K562 (cell line): Measurements from ENCODE around the gene NSMF.

Experiments used
- CEBPG ChIP-seq, 3 experiments: fragments of 200-800 bp in 1 of 3; sonication (Bioruptor generic) in 1 of 3; sonication (generic) in 1 of 3; formaldehyde crosslinking in 1 of 3; IDR thresholded peaks in 2 of 3; conservative IDR thresholded peaks in 1 of 3; 2 replicates each; pipeline versions ENCODE4 v1.6.1 to v1.8.0; 2016 to 2022; ENCODE audit warnings: missing compliant biosample characterization in 2 of 3, missing genetic modification characterization in 2 of 3, mild to moderate bottlenecking in 1 of 3, missing genetic modification reagents in 1 of 3
- CREBBP ChIP-seq: IDR thresholded peaks from one replicate; pipeline ENCODE4 v1.6.1; 2012; ENCODE audit warnings: low read depth, mild to moderate bottlenecking, control low read depth, inconsistent platforms, low read length
- ETV5 ChIP-seq: sonication (generic); formaldehyde crosslinking; IDR thresholded peaks from 2 replicates; pipeline ENCODE4 v1.4.0; 2020; ENCODE audit warnings: low read depth, mild to moderate bottlenecking, missing genetic modification reagents
- EZH2 ChIP-seq: IDR thresholded peaks from 2 replicates; pipeline ENCODE4 v1.6.1; 2012; ENCODE audit warnings: low read depth, mild to moderate bottlenecking, inconsistent platforms, low read length, borderline replicate concordance
- KDM5B ChIP-seq: fragments of 200-600 bp; sonication (generic); IDR thresholded peaks from 2 replicates; pipeline ENCODE4 v1.6.1; 2012; ENCODE audit warnings: low read depth, mild to moderate bottlenecking, moderate library complexity, low read length, control low read depth, inconsistent platforms; ENCODE audit not compliant: insufficient replicate concordance
- NCOA2 ChIP-seq, 2 experiments: fragments of 450-650 bp; IDR thresholded peaks; 2 replicates each; pipeline ENCODE4 v1.6.1; 2018; ENCODE audit warnings: mild to moderate bottlenecking in 2 of 2, moderate library complexity in 1 of 2; ENCODE audit not compliant: partially characterized antibody in 2 of 2
- PTBP1 ChIP-seq: fragments of 200-400 bp; formaldehyde crosslinking; IDR thresholded peaks from 2 replicates; pipeline ENCODE4 v1.6.1; 2017; ENCODE audit warnings: low read depth, low read length
- RFX5 ChIP-seq: IDR thresholded peaks from 2 replicates; pipeline ENCODE4 v1.6.1; 2011; ENCODE audit warnings: low read depth, mild to moderate bottlenecking, improper control_type of control experiment, low read length
- STAT5B ChIP-seq: fragments of 250-450 bp; sonication (Bioruptor Pico); IDR thresholded peaks from 2 replicates; pipeline ENCODE4 v1.8.0; 2021; ENCODE audit warnings: mild to moderate bottlenecking, inconsistent platforms
- TF ChIP-seq, protein P1 (sequence below): fragments of 250-450 bp; sonication (Bioruptor Pico); IDR thresholded peaks from 2 replicates; pipeline ENCODE4 v1.8.0; 2021; ENCODE audit warnings: mild to moderate bottlenecking, moderate library complexity
- TF ChIP-seq, protein P2 (sequence below), 2 experiments: fragments of 450-650 bp; conservative IDR thresholded peaks; 2 replicates each; pipeline ENCODE4 v1.6.1; 2017; ENCODE audit warnings: mild to moderate bottlenecking in 2 of 2, moderate library complexity in 2 of 2
- TF ChIP-seq, protein P3 (sequence below): sonication (generic); formaldehyde crosslinking; IDR thresholded peaks from 2 replicates; pipeline ENCODE4 v1.9.0; 2022; ENCODE audit warnings: mild to moderate bottlenecking, missing genetic modification reagents
- TF ChIP-seq, protein P4 (sequence below), 3 experiments: IDR thresholded peaks in 2 of 3; conservative IDR thresholded peaks in 1 of 3; 2 replicates each; pipeline ENCODE4 v1.5.1; 2011 to 2012; ENCODE audit warnings: low read length in 3 of 3, mild to moderate bottlenecking in 3 of 3, control low read depth in 2 of 3, improper control_type of control experiment in 1 of 3, inconsistent platforms in 1 of 3, low read depth in 1 of 3, mixed read lengths in 1 of 3, moderate library complexity in 1 of 3; ENCODE audit not compliant: insufficient read depth in 2 of 3

DNA sequence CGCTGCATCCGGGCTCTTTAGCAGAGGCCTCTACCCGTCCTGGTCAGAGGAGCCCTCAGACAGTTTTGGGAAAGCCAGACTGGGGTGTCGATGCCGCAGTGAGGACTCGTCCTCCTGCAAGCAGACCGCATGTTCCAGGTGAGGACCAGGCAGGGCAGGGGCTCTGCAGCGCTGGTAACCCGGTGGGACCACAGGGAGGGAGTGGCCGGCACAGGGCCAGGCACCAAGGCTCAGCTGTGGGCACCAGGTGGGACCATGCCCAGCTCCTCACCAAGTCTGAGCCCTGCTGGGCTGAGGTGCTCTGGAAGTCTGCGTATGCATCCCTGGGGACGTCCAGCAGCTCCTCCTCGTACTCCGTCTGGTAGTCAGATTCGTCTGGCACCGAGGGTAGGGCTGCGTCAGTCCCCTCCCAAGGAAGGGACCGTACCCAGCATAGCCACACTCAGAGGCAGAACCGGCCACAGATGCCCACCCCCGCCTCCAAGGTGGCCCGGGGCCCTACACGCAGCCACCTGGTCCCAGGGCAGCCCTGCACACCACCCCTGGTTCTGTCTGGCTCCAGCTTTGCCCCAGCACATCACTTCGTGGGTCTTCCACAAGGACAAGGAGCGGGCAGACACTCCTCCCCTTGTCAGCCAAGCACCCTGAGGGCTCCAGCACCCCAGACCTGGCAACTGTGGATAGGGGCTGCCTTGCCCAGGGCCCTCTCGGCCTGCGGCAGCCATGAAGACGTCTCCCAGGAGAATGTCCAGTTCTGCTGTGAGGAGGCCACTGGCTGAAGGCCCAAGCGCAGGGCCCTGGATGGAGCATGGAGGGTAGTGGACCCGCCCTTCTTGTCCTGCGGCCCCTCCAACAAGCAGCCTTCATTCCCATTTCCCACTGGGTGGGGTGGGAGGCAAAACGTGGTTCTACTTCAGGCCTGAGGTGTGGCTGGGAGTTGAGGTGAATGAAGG is 1.5 kb upstream of the NSMF start:
- TF ChIP-seq CREBBP, result no peak
- TF ChIP-seq, protein P1, sequence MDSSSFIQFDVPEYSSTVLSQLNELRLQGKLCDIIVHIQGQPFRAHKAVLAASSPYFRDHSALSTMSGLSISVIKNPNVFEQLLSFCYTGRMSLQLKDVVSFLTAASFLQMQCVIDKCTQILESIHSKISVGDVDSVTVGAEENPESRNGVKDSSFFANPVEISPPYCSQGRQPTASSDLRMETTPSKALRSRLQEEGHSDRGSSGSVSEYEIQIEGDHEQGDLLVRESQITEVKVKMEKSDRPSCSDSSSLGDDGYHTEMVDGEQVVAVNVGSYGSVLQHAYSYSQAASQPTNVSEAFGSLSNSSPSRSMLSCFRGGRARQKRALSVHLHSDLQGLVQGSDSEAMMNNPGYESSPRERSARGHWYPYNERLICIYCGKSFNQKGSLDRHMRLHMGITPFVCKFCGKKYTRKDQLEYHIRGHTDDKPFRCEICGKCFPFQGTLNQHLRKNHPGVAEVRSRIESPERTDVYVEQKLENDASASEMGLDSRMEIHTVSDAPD (CRISPR knock-in tag), result no peak
- TF ChIP-seq NCOA2 (IDR thresholded peaks at IDR 0.05; ENCODE audit: partially characterized antibody in 2 of 2), result no peak
- TF ChIP-seq RFX5, result no peak
- TF ChIP-seq, protein P2, sequence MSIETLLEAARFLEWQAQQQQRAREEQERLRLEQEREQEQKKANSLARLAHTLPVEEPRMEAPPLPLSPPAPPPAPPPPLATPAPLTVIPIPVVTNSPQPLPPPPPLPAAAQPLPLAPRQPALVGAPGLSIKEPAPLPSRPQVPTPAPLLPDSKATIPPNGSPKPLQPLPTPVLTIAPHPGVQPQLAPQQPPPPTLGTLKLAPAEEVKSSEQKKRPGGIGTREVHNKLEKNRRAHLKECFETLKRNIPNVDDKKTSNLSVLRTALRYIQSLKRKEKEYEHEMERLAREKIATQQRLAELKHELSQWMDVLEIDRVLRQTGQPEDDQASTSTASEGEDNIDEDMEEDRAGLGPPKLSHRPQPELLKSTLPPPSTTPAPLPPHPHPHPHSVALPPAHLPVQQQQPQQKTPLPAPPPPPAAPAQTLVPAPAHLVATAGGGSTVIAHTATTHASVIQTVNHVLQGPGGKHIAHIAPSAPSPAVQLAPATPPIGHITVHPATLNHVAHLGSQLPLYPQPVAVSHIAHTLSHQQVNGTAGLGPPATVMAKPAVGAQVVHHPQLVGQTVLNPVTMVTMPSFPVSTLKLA (conservative IDR thresholded peaks at IDR 0.05), result no peak
- TF ChIP-seq CEBPG (CRISPR knock-in tag; IDR thresholded peaks at IDR 0.05), result no peak
- no peak for TF ChIP-seq CEBPG (tag; conservative IDR thresholded peaks at IDR 0.05 in 1 of 2, IDR thresholded peaks at IDR 0.05 in 1 of 2)
- TF ChIP-seq ETV5 (CRISPR knock-in tag), result no peak
- no peak for TF ChIP-seq EZH2
- no peak for TF ChIP-seq STAT5B (CRISPR knock-in tag)
- TF ChIP-seq, protein P3, sequence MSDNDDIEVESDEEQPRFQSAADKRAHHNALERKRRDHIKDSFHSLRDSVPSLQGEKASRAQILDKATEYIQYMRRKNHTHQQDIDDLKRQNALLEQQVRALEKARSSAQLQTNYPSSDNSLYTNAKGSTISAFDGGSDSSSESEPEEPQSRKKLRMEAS, result no peak
- no peak for TF ChIP-seq PTBP1
- no peak for TF ChIP-seq KDM5B
- TF ChIP-seq, protein P4, sequence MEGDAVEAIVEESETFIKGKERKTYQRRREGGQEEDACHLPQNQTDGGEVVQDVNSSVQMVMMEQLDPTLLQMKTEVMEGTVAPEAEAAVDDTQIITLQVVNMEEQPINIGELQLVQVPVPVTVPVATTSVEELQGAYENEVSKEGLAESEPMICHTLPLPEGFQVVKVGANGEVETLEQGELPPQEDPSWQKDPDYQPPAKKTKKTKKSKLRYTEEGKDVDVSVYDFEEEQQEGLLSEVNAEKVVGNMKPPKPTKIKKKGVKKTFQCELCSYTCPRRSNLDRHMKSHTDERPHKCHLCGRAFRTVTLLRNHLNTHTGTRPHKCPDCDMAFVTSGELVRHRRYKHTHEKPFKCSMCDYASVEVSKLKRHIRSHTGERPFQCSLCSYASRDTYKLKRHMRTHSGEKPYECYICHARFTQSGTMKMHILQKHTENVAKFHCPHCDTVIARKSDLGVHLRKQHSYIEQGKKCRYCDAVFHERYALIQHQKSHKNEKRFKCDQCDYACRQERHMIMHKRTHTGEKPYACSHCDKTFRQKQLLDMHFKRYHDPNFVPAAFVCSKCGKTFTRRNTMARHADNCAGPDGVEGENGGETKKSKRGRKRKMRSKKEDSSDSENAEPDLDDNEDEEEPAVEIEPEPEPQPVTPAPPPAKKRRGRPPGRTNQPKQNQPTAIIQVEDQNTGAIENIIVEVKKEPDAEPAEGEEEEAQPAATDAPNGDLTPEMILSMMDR (IDR thresholded peaks at IDR 0.05 in 2 of 3, conservative IDR thresholded peaks at IDR 0.05 in 1 of 3; ENCODE audit: insufficient read depth in 2 of 3, low read depth in 1 of 3, low read length in 3 of 3), result no peak
